BE2C (cell line): ENCODE results near the gene ZNF664. TPM values are rescaled to one million over a fixed set of nuclear protein-coding genes. Genes with fewer than 3 reads are reported as not detected.

Experiments
- DNase-seq: peaks from one replicate; pipeline ENCODE4 v3.0.0-alpha.2; 2020
- H3K27me3 ChIP-seq: fragments of 250-450 bp; sonication (Bioruptor Pico); 2 replicates; pipeline ENCODE4 v1.5.1; 2020; ENCODE audit warnings: mild to moderate bottlenecking
- H3K36me3 ChIP-seq: fragments of 250-450 bp; sonication (Bioruptor Pico); 2 replicates; pipeline ENCODE4 v1.5.1; 2020; ENCODE audit warnings: mild to moderate bottlenecking
- H3K4me1 ChIP-seq: fragments of 250-450 bp; sonication (Bioruptor Pico); 2 replicates; pipeline ENCODE4 v1.5.1; 2020
- H3K4me3 ChIP-seq: 2 replicates; pipeline ENCODE4 v1.5.1; 2011; ENCODE audit warnings: low read depth, low read length
- H3K9me3 ChIP-seq: fragments of 250-450 bp; sonication (Bioruptor Pico); 2 replicates; pipeline ENCODE4 v1.5.1; 2020
- CTCF ChIP-seq: IDR thresholded peaks from 2 replicates; pipeline ENCODE4 v1.5.1; 2012; ENCODE audit warnings: mild to moderate bottlenecking, low read depth, low read length
- polyA plus RNA-seq: library from polyadenylated mRNA; unstranded; fragments of >200 nt; gene quantifications from one replicate; pipeline ENCODE4 v1.2.1, GENCODE V29; 2012; ENCODE audit warnings: low read depth, missing spikeins; ENCODE audit not compliant: insufficient read length, insufficient read depth

Gene ZNF664
- polyA plus RNA-seq: 115 TPM

- DNase-seq: peak; percentile 99
- Histone ChIP-seq H3K36me3 (peaks cover 22% of the 10 kb centered on the region), H3K4me1 (no peaks in the 10 kb centered on the region; the same call in 1 of the 2 replicates), H3K4me3 (peak within 1 kb of the TSS; percentile 93), H3K27me3 (no peaks in the 10 kb centered on the region), H3K9me3 (no peaks in the 10 kb centered on the region)
- TF ChIP-seq CTCF: peak; percentile 10; the same call in 1 of the 2 replicates
These were observed at the start of gene ZNF664, which contains the start of gene CCDC92 for GRCh38 chr12:123972457-123973401. Gene ZNF664 (plus strand): TSS chr12:123973215. CDS start chr12:124012145, 38,930 bp downstream. Gene CCDC92 (minus strand): TSS chr12:123972831. CDS start chr12:123944305, 28,526 bp downstream.

- H3K4me1 ChIP-seq: no peaks in the 10 kb centered on the region
- no peak for TF ChIP-seq CTCF
- H3K36me3 ChIP-seq: no peaks in the 10 kb centered on the region
- H3K27me3 ChIP-seq: no peaks in the 10 kb centered on the region
- DNase-seq: no peak
- no peaks in the 10 kb centered on the region for H3K9me3 ChIP-seq
- no peak overlapping the region for H3K4me3 ChIP-seq
These were observed 49.1 kb upstream of the ZNF664 start for GRCh38 chr12:123923927-123924326.

- no peak for TF ChIP-seq CTCF
- H3K4me3 ChIP-seq: no peak overlapping the region
These were observed 48.5 kb upstream of the ZNF664 start for GRCh38 chr12:123924539-123924938.

GRCh38 chr12:123928274-123928865 is 44.6 kb upstream of the ZNF664 start:
- Histone ChIP-seq H3K27me3 (no peaks in the 10 kb centered on the region), H3K4me1 (no peaks in the 10 kb centered on the region), H3K36me3 (no peaks in the 10 kb centered on the region), H3K9me3 (no peaks in the 10 kb centered on the region), H3K4me3 (no peak overlapping the region)
- TF ChIP-seq CTCF: peak; percentile 37
- DNase-seq: peak; percentile 37

More at GRCh38 chr12:123924539-123924938, 48.5 kb upstream of the ZNF664 start:
- DNase-seq: no peak
- no peaks in the 10 kb centered on the region for H3K36me3 ChIP-seq
- H3K4me1 ChIP-seq: no peaks in the 10 kb centered on the region
- H3K27me3 ChIP-seq: no peaks in the 10 kb centered on the region
- H3K9me3 ChIP-seq: no peaks in the 10 kb centered on the region

GRCh38 chr12:123928897-123929296 is 44.1 kb upstream of the ZNF664 start:
- H3K27me3 ChIP-seq: no peaks in the 10 kb centered on the region
- H3K4me1 ChIP-seq: no peaks in the 10 kb centered on the region
- no peaks in the 10 kb centered on the region for H3K9me3 ChIP-seq
- no peak overlapping the region for H3K4me3 ChIP-seq
- no peak for TF ChIP-seq CTCF
- H3K36me3 ChIP-seq: no peaks in the 10 kb centered on the region
- DNase-seq: no peak
